ENCODE data around the gene DCLK1.

- TF ChIP-seq, protein P1, sequence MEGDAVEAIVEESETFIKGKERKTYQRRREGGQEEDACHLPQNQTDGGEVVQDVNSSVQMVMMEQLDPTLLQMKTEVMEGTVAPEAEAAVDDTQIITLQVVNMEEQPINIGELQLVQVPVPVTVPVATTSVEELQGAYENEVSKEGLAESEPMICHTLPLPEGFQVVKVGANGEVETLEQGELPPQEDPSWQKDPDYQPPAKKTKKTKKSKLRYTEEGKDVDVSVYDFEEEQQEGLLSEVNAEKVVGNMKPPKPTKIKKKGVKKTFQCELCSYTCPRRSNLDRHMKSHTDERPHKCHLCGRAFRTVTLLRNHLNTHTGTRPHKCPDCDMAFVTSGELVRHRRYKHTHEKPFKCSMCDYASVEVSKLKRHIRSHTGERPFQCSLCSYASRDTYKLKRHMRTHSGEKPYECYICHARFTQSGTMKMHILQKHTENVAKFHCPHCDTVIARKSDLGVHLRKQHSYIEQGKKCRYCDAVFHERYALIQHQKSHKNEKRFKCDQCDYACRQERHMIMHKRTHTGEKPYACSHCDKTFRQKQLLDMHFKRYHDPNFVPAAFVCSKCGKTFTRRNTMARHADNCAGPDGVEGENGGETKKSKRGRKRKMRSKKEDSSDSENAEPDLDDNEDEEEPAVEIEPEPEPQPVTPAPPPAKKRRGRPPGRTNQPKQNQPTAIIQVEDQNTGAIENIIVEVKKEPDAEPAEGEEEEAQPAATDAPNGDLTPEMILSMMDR (IDR thresholded peaks at IDR 0.05), result no peak
- no peak for TF ChIP-seq POLR2A (IDR thresholded peaks at IDR 0.05)
Observed at GRCh38 chr13:36163286-36163685, 32.1 kb upstream of the DCLK1 start.

Data from adrenal gland (tissue), 5 donors.